PC-3 (cell line): ENCODE data around the gene SMYD1. TPM values are rescaled to one million over a fixed set of nuclear protein-coding genes. Genes with fewer than 3 reads are reported as not detected.

Source experiments
- ATAC-seq: fragments of 200-7000 bp; cut with Tn5 transposase; 2 replicates; pipeline ENCODE4 v1.9.1; 2020; ENCODE audit warnings: mild to moderate bottlenecking, moderate library complexity
- BruUV-seq: library from RNA; stranded (reverse); fragments of 400-500 nt; replicated peaks from 2 replicates; lab custom pipeline; 2021; lab: Mats Ljungman, UMichigan
- CTCF ChIA-PET: fragments of 300-600 bp; sonication (Branson Sonifier 250); formaldehyde crosslinking; loops from one replicate; lab custom pipeline; 2022; ENCODE audit warnings: antibody characterized with exemption; lab: Charles Lee
- POLR2A ChIA-PET: fragments of 300-600 bp; sonication (Branson Sonifier 250); formaldehyde crosslinking; loops from one replicate; lab custom pipeline; 2022; ENCODE audit warnings: antibody characterized with exemption; ENCODE audit not compliant: unreplicated experiment; lab: Charles Lee
- DNase-seq: peaks from one replicate; pipeline ENCODE4 v3.0.0-alpha.2; 2015
- H2AFZ ChIP-seq: fragments of 300-600 bp; sonication (generic); 2 replicates; pipeline ENCODE4 v1.6.0; 2016; ENCODE audit warnings: antibody characterized with exemption, low read length
- H3F3A ChIP-seq: fragments of 300-600 bp; sonication (generic); one replicate; pipeline ENCODE4 v1.6.0; 2017; ENCODE audit warnings: antibody characterized with exemption, low read length, control low read depth, mild to moderate bottlenecking; ENCODE audit not compliant: unreplicated experiment
- H3K27ac ChIP-seq: fragments of 300-600 bp; sonication (generic); 2 replicates; pipeline ENCODE4 v1.5.1; 2016; ENCODE audit warnings: mild to moderate bottlenecking, low read length
- H3K27me3 ChIP-seq: fragments of 300-600 bp; sonication (generic); 2 replicates; pipeline ENCODE4 v1.6.1; 2016; ENCODE audit warnings: low read length, mixed read lengths
- H3K36me3 ChIP-seq: fragments of 300-600 bp; sonication (generic); 2 replicates; pipeline ENCODE4 v1.6.1; 2016; ENCODE audit warnings: low read depth, mixed run types, low read length, mixed read lengths
- H3K4me1 ChIP-seq: fragments of 300-600 bp; sonication (generic); 2 replicates; pipeline ENCODE4 v1.5.1; 2016; ENCODE audit warnings: low read length; ENCODE audit not compliant: insufficient read depth
- H3K4me2 ChIP-seq: fragments of 300-600 bp; sonication (generic); 2 replicates; pipeline ENCODE4 v1.6.0; 2016; ENCODE audit warnings: low read length
- H3K4me3 ChIP-seq: fragments of 300-600 bp; sonication (generic); 2 replicates; pipeline ENCODE4 v1.5.1; 2016; ENCODE audit warnings: mild to moderate bottlenecking, low read length, mixed read lengths
- H3K79me2 ChIP-seq: fragments of 300-600 bp; sonication (generic); 2 replicates; pipeline ENCODE4 v1.6.1; 2017; ENCODE audit warnings: low read length, mixed read lengths
- H3K9ac ChIP-seq: fragments of 300-600 bp; sonication (generic); 2 replicates; pipeline ENCODE4 v1.6.0; 2016; ENCODE audit warnings: mild to moderate bottlenecking, low read length
- H3K9me2 ChIP-seq: fragments of 300-600 bp; sonication (generic); replicated peaks from 2 replicates; pipeline ENCODE4 v1.6.1; 2016; ENCODE audit warnings: mixed run types, low read length, mixed read lengths
- H3K9me3 ChIP-seq: fragments of 300-600 bp; sonication (generic); 2 replicates; pipeline ENCODE4 v1.6.1; 2016; ENCODE audit warnings: low read length, mixed read lengths
- H4K20me1 ChIP-seq: fragments of 300-600 bp; sonication (generic); 2 replicates; pipeline ENCODE4 v1.6.1; 2016; ENCODE audit warnings: low read length, mixed read lengths
- EZH2 ChIP-seq: fragments of 300-600 bp; sonication (generic); IDR thresholded peaks from one replicate; pipeline ENCODE4 v1.6.1; 2017; ENCODE audit warnings: antibody characterized with exemption, mild to moderate bottlenecking, low read length; ENCODE audit not compliant: unreplicated experiment
- EZH2phosphoT487 ChIP-seq: fragments of 300-600 bp; sonication (generic); IDR thresholded peaks from 2 replicates; pipeline ENCODE4 v1.6.1; 2018; ENCODE audit warnings: mild to moderate bottlenecking, antibody characterized with exemption, low read length, borderline replicate concordance
- intact Hi-C: fragments of 100-400 bp; cut with micrococcal nuclease; formaldehyde crosslinking; loops from 2 replicates; pipeline ENCODE4 v1.9.0; 2023
- total RNA-seq: library from RNA; depleted of rRNA; stranded (reverse); fragments of >200 nt; gene quantifications from 2 replicates; pipeline ENCODE4 v1.2.3, GENCODE V29; 2014
- TF ChIP-seq, protein P1 (sequence below): fragments of 300-600 bp; sonication (generic); conservative IDR thresholded peaks from 2 replicates; pipeline ENCODE4 v1.5.1; 2017; ENCODE audit warnings: antibody characterized with exemption, low read depth, mild to moderate bottlenecking, low read length

The SMYD1 gene
- total RNA-seq, 1 experiment from 2014 or later, result not detected

DNA sequence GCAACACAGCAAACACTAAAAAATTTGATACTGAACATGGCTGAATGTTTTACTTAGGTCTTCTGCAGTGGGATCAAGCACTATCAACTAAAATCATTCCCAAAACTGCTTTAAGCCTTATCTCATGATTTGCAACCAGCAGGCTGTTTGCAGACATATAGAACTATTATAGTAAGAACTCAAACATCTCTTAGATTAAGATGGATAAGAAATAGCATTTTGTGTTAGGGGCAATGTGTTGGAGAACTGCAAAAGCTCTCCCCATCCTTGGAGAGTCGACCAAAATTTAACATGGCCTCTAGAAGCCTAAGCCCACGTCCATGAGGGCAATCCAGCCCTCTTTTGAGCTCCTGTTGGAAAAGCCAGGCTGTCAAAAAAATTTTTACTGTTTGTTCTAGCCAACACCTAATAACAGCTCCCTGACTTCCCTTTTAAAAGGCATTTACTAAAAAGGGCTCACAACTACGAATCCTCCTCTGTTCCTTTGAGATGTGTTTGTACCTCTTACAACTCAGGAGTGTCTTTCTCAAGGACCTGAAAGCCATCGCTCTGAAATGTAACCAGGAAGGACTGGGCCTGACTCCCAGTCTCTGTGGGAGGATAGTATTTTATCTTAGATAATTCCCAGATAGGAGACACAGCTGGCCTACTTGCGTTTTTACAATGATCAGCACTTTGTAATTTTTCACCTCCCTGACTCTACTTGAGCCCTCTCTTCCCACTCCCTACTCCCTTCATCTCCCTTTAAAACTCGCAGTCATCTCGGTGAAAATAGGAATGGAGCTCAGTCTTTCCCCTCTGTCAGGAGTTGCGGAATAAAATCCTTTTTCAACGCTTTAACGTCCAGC lies 13.5 kb upstream of the SMYD1 start:
- no peaks in the 10 kb centered on the region for H4K20me1 ChIP-seq
- peak overlapping the region; percentile 87 for H3K4me2 ChIP-seq
- no peaks in the 10 kb centered on the region for H3K9me3 ChIP-seq
- H3K79me2 ChIP-seq, result peaks cover 26% of the 10 kb centered on the region
- ChIA-PET CTCF (interaction anchor here (0.7 kb wide), 1 partner anchor 16 kb away, joined by 6 read pairs; no protein-coding TSS in a partner anchor), POLR2A (no interaction called here)
- DNase-seq, result no peak
- H2AFZ ChIP-seq, result peak overlapping the region; percentile 79; the same call in 1 of the 2 replicates
- no peak overlapping the region for H3K27ac ChIP-seq
- H3K9ac ChIP-seq, result peak overlapping the region; percentile 100
- H3K4me1 ChIP-seq, result peaks cover 19% of the 10 kb centered on the region
- H3F3A ChIP-seq, result no peaks in the 10 kb centered on the region
- BruUV-seq, result no TSS peak
- no peaks in the 10 kb centered on the region for H3K9me2 ChIP-seq
- peak overlapping the region; percentile 94 for H3K4me3 ChIP-seq
- intact Hi-C loops, result no loop called here
- no peak for TF ChIP-seq EZH2
- no peak for TF ChIP-seq EZH2phosphoT487
- TF ChIP-seq, protein P1, sequence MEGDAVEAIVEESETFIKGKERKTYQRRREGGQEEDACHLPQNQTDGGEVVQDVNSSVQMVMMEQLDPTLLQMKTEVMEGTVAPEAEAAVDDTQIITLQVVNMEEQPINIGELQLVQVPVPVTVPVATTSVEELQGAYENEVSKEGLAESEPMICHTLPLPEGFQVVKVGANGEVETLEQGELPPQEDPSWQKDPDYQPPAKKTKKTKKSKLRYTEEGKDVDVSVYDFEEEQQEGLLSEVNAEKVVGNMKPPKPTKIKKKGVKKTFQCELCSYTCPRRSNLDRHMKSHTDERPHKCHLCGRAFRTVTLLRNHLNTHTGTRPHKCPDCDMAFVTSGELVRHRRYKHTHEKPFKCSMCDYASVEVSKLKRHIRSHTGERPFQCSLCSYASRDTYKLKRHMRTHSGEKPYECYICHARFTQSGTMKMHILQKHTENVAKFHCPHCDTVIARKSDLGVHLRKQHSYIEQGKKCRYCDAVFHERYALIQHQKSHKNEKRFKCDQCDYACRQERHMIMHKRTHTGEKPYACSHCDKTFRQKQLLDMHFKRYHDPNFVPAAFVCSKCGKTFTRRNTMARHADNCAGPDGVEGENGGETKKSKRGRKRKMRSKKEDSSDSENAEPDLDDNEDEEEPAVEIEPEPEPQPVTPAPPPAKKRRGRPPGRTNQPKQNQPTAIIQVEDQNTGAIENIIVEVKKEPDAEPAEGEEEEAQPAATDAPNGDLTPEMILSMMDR, result no peak
- no peak for ATAC-seq
- H3K27me3 ChIP-seq, result no peaks in the 10 kb centered on the region
- no peaks in the 10 kb centered on the region; the same call in 1 of the 2 replicates for H3K36me3 ChIP-seq

- Histone ChIP-seq H3K27ac (peak overlapping the region; percentile 68), H3K4me1 (peaks cover 19% of the 10 kb centered on the region), H3K79me2 (peaks cover 26% of the 10 kb centered on the region), H3F3A (no peaks in the 10 kb centered on the region), H2AFZ (peak overlapping the region; percentile 79), H4K20me1 (no peaks in the 10 kb centered on the region), H3K27me3 (no peaks in the 10 kb centered on the region), H3K9me2 (no peaks in the 10 kb centered on the region), H3K4me2 (peak overlapping the region; percentile 87), H3K4me3 (peak overlapping the region; percentile 94), H3K9me3 (no peaks in the 10 kb centered on the region), H3K9ac (peak overlapping the region; percentile 100), H3K36me3 (no peaks in the 10 kb centered on the region; the same call in 1 of the 2 replicates)
- DNase-seq, result peak; percentile 14
- peak; percentile 21 for ATAC-seq
- intact Hi-C loops, result loop anchor here (1.0 kb wide), 2 partner anchors 17 to 34 kb away; no protein-coding TSS in a partner anchor
- TSS peak; percentile 59 for BruUV-seq
- POLR2A ChIA-PET, result no interaction called here
- CTCF ChIA-PET, result interaction anchor here (0.7 kb wide), 1 partner anchor 17 kb away, joined by 6 read pairs; no protein-coding TSS in a partner anchor
- no peak for TF ChIP-seq EZH2
- TF ChIP-seq, protein P1, result no peak
- no peak for TF ChIP-seq EZH2phosphoT487
Measured at GRCh38 chr2:88054782-88055370, 12.7 kb upstream of the SMYD1 start.
